Activated gamma-delta T cell treated with Interleukin-2 at 50 U/mL for 16 hours (primary cell): ENCODE measurements around the gene NKAPL.
"Not testable (repeated sequence)": the region's sequence is repeated elsewhere in the genome, so short reads cannot be mapped to it uniquely, and the experiment has no call there.

Source experiments
- DNase-seq: peaks from one replicate; pipeline ENCODE4 v3.0.0-alpha.2; 2020

Gene NKAPL

DNA sequence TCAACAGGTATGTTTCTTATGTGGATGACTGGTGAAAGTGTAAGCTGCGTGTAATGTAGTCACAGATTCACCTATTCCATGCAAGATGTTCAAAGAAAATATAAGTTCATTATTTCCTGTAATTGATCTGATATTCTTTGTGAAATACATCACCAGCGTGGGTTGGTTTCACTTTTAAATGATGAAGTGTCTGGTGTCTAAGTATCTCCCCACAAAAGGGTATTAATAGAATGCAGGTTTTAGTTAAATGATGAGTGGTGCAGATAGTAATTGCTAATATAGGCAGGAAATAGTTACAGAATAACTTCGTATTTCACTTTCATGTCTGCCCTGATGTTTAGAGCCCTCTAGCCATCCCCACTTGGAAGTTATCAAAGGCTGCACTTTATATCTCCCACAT is 44.5 kb downstream of the NKAPL start:
- no peak for DNase-seq

DNA sequence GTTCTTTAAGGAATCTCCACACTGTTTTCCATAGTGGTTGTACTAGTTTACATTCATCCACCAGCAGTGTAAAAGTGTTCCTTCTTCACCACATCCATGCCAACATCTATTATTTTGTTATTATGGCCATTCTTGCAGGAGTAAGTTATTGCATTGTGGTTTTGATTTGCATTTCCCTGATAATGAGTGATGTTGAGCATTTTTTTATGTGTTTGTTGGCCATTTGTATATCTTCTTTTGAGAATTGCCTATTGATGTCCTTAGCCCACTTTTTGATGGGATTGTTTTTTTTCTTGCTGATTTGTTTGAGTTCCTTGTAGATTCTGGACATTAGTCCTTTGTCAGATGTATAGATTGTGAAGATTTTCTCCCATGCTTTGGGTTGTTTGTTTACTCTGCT is 47.3 kb downstream of the NKAPL start:
- DNase-seq: not testable (repeated sequence)
